ENCODE data around the gene ZC3H8. TPM values are rescaled to one million over a fixed set of nuclear protein-coding genes. Genes with fewer than 3 reads are reported as not detected.
A peak's percentile ranks its signal among the peaks of the same experiment; 100 is the strongest.

Gene ZC3H8
- total RNA-seq, 1 experiment from 2014 or later, result 14.3 TPM

- DNase-seq (ENCODE audit: low read depth), result no peak
Observed at GRCh38 chr2:112195950-112196349, 58.9 kb downstream of the ZC3H8 start.

GRCh38 chr2:112195167-112195766 is 59.6 kb downstream of the ZC3H8 start:
- DNase-seq (ENCODE audit: low read depth), result no peak

GRCh38 chr2:112194482-112194881 is 60.4 kb downstream of the ZC3H8 start:
- no peak for DNase-seq (ENCODE audit: low read depth)

- no peak for DNase-seq (ENCODE audit: low read depth)
Observed at GRCh38 chr2:112194028-112194427, 60.8 kb downstream of the ZC3H8 start.

GRCh38 chr2:112189001-112189556 is 65.8 kb downstream of the ZC3H8 start:
- DNase-seq (ENCODE audit: low read depth), result no peak

- peak; percentile 66 for DNase-seq (ENCODE audit: low read depth)
Observed at GRCh38 chr2:112187805-112188596, 66.8 kb downstream of the ZC3H8 start.

GRCh38 chr2:112187046-112187715 is 67.7 kb downstream of the ZC3H8 start:
- no peak for DNase-seq (ENCODE audit: low read depth)

GRCh38 chr2:112185131-112185530 is 69.7 kb downstream of the ZC3H8 start:
- DNase-seq (ENCODE audit: low read depth), result no peak

GRCh38 chr2:112184121-112184520 is 70.7 kb downstream of the ZC3H8 start:
- no peak for DNase-seq (ENCODE audit: low read depth)

GRCh38 chr2:112183327-112184025 is 71.4 kb downstream of the ZC3H8 start:
- DNase-seq (ENCODE audit: low read depth), result peak; percentile 60

GRCh38 chr2:112182581-112183034 is 72.2 kb downstream of the ZC3H8 start:
- no peak for DNase-seq (ENCODE audit: low read depth)

GRCh38 chr2:112181571-112182290 is 73.1 kb downstream of the ZC3H8 start:
- DNase-seq (ENCODE audit: low read depth), result no peak

- DNase-seq (ENCODE audit: low read depth), result no peak
Observed at GRCh38 chr2:112175958-112176573, 78.8 kb downstream of the ZC3H8 start.

GRCh38 chr2:112175333-112175732 is 79.5 kb downstream of the ZC3H8 start:
- DNase-seq (ENCODE audit: low read depth), result no peak

GRCh38 chr2:112174383-112174782 is 80.5 kb downstream of the ZC3H8 start:
- no peak for DNase-seq (ENCODE audit: low read depth)

- no peak for DNase-seq (ENCODE audit: low read depth)
Observed at GRCh38 chr2:112173646-112174319, 81.1 kb downstream of the ZC3H8 start.

GRCh38 chr2:112170495-112170894 is 84.3 kb downstream of the ZC3H8 start:
- DNase-seq (ENCODE audit: low read depth), result no peak

GRCh38 chr2:112168422-112169124 is 86.3 kb downstream of the ZC3H8 start:
- no peak for DNase-seq (ENCODE audit: low read depth)
